Left ventricle myocardium inferior (tissue), 1 donor: ENCODE data around the gene HEATR5A. TPM values are rescaled to one million over a fixed set of nuclear protein-coding genes. Genes with fewer than 3 reads are reported as not detected.
"Not testable (repeated sequence)": the region's sequence is repeated elsewhere in the genome, so short reads cannot be mapped to it uniquely, and the experiment has no call there.

Experiments used
- DNase-seq: peaks from one replicate; pipeline ENCODE4 v3.0.0-alpha.2; 2020
- H3K27ac ChIP-seq: fragments of 200-600 bp; replicated peaks from 2 replicates; pipeline ENCODE4 v1.8.0; 2021
- H3K27me3 ChIP-seq: fragments of 200-600 bp; 2 replicates; pipeline ENCODE4 v1.8.0; 2021; ENCODE audit warnings: low read depth
- H3K36me3 ChIP-seq: fragments of 200-600 bp; 2 replicates; pipeline ENCODE4 v1.8.0; 2021
- H3K4me1 ChIP-seq: fragments of 200-600 bp; 2 replicates; pipeline ENCODE4 v1.8.0; 2021
- H3K4me3 ChIP-seq: fragments of 200-600 bp; 2 replicates; pipeline ENCODE4 v1.8.0; 2021; ENCODE audit warnings: mild to moderate bottlenecking, moderate library complexity
- H3K9me3 ChIP-seq: fragments of 200-600 bp; replicated peaks from 2 replicates; pipeline ENCODE4 v1.8.0; 2021
- CTCF ChIP-seq: fragments of 200-600 bp; IDR thresholded peaks from 2 replicates; pipeline ENCODE4 v1.8.0; 2021; ENCODE audit warnings: antibody characterized with exemption, mild to moderate bottlenecking, borderline replicate concordance
- intact Hi-C: fragments of 100-400 bp; cut with micrococcal nuclease; formaldehyde crosslinking; loops from one replicate; pipeline ENCODE4 v1.11.0; 2022
- total RNA-seq: library from RNA; stranded (reverse); fragmentation: NEBNext Ultra II Directional; extraction: Animal tissue kit (Norgen Biotek cat#: 25700); gene quantifications from one replicate; pipeline ENCODE4 v1.2.1, GENCODE V29; 2021
- donor health status: DM: no; HTN: yes; CAD: no; lungs with severe emphysema.

Gene HEATR5A
- total RNA-seq, 1 donor from 2014 or later = 51.8 TPM

- intact Hi-C loops = no loop called here
- H3K9me3 ChIP-seq = no peaks in the 10 kb centered on the region
- H3K27me3 ChIP-seq = no peaks in the 10 kb centered on the region
- TF ChIP-seq CTCF = no peak
- no peak overlapping the region for H3K27ac ChIP-seq
- no peak overlapping the region for H3K4me3 ChIP-seq
- no peak for DNase-seq
- peaks cover 75% of the 10 kb centered on the region for H3K36me3 ChIP-seq
- no peaks in the 10 kb centered on the region for H3K4me1 ChIP-seq
These were observed 83.7 kb downstream of the HEATR5A start for GRCh38 chr14:31336646-31337045.

- H3K36me3 ChIP-seq = peaks cover 82% of the 10 kb centered on the region
- H3K4me3 ChIP-seq, H3K27me3 ChIP-seq, H3K4me1 ChIP-seq, H3K27ac ChIP-seq, intact Hi-C loops, H3K9me3 ChIP-seq, DNase-seq: not testable (repeated sequence)
These were observed 89.0 kb downstream of the HEATR5A start for GRCh38 chr14:31331395-31331794.

- intact Hi-C loops, H3K9me3 ChIP-seq, DNase-seq, H3K27me3 ChIP-seq, H3K27ac ChIP-seq, H3K4me1 ChIP-seq, H3K4me3 ChIP-seq: not testable (repeated sequence)
- peaks cover 69% of the 10 kb centered on the region for H3K36me3 ChIP-seq
These were observed 90.4 kb downstream of the HEATR5A start for GRCh38 chr14:31329876-31330521.

DNA sequence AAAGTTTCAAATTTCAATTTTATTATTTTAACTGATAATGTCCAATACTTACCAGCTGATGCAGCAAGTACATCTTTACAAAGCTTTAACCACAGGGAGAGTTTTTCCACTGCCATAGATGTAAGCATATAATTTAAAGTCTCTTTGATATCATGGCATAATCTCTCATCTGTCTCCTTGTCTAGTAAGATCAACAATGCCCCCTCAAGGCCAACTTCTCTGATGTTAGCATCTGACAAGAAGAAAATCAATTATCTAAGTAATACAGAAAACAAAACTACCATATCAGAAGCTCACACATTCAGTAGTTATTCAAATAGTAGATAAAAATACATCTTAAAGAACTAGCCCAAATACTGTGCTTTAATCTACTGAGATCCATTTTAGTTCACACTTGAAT lies 94.2 kb downstream of the HEATR5A start:
- intact Hi-C loops = no loop called here
- Histone ChIP-seq H3K9me3 (peaks cover 9% of the 10 kb centered on the region), H3K4me3 (no peak overlapping the region), H3K36me3 (peaks cover 59% of the 10 kb centered on the region), H3K4me1 (peaks cover 2% of the 10 kb centered on the region), H3K27ac (no peak overlapping the region), H3K27me3 (no peaks in the 10 kb centered on the region)
- TF ChIP-seq CTCF = no peak
- DNase-seq = no peak

DNA sequence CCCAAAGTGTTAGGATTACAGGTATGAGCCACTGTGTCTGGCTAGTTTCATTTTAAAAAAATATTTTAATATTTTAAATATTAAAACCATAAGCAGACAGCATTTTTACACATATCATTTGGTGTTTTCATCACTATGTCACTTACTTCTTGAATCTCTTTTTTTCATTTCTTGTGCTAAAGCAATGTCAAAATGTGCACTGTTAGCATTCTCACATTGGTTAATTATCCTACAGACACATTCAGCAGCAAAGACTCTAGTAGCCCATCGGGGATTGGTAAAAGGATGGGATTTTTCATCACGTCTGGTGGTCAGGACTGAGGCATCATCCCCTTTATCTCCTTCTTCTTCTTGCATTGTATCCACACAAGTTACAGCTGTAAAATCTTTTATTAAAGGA lies 96.9 kb downstream of the HEATR5A start:
- Histone ChIP-seq H3K27ac (no peak overlapping the region), H3K27me3 (no peaks in the 10 kb centered on the region), H3K9me3 (no peaks in the 10 kb centered on the region), H3K36me3 (peaks cover 47% of the 10 kb centered on the region), H3K4me1 (peaks cover 16% of the 10 kb centered on the region), H3K4me3 (no peak overlapping the region)
- DNase-seq = no peak
- TF ChIP-seq CTCF = no peak
- intact Hi-C loops = no loop called here

- Histone ChIP-seq H3K4me3 (no peak overlapping the region), H3K27me3 (no peaks in the 10 kb centered on the region), H3K27ac (no peak overlapping the region), H3K4me1 (peaks cover 16% of the 10 kb centered on the region), H3K9me3 (no peaks in the 10 kb centered on the region), H3K36me3 (peaks cover 61% of the 10 kb centered on the region)
- intact Hi-C loops = no loop called here
- no peak for DNase-seq
- no peak for TF ChIP-seq CTCF
These were observed 99.2 kb downstream of the HEATR5A start for GRCh38 chr14:31320922-31321766.
